B cell (primary cell): ENCODE results near the gene BCL11A.

Source experiments
- EZH2 ChIP-seq: IDR thresholded peaks from 2 replicates; pipeline ENCODE4 v1.6.1; 2012; ENCODE audit warnings: borderline replicate concordance, low read depth, mild to moderate bottlenecking, moderate library complexity, low read length; ENCODE audit not compliant: insufficient read depth, poor library complexity, severe bottlenecking
- TF ChIP-seq, protein P1 (sequence below): fragments of 200-600 bp; IDR thresholded peaks from one replicate; pipeline ENCODE4 v1.8.0; 2022; ENCODE audit warnings: antibody characterized with exemption, mild to moderate bottlenecking

DNA sequence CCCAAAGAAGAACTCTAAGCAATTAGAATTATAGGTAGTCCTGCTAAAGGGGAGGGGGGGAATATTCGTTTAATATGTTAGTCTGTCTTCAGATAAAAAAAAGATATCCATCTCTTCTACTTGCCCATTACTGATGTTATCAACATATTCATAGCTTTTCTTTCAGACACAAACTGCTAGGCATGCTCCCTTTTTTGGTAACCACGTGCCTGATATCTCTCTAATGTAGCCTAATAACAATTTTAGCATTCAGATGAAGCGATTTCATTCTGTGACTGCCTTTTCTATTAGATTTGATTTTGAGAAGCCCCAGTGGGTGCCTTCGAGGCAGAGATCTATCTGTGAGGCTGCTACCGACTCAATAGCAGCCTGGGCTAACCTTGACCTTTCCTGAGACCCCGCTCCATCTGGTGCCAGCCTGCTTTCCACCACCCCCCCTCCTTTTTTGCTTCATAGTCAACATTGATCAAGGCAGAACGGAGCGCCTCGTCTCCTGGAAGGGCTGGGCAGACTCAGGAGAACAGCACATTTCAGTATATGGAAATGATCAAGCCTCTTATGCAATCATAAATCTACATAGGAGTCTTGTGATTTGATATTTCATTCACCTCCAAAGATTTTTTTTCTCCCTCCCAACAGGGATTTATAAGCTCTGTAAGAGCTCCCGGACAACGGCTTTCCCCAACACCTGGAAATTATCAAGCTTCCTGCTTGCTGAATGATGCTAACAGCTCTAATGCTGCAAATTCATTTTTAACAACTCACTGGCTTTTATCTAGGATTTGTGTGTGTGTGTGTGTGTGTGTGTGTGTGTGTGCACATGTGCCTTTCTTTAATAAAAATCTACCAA is 14.7 kb upstream of the BCL11A start:
- TF ChIP-seq, protein P1, sequence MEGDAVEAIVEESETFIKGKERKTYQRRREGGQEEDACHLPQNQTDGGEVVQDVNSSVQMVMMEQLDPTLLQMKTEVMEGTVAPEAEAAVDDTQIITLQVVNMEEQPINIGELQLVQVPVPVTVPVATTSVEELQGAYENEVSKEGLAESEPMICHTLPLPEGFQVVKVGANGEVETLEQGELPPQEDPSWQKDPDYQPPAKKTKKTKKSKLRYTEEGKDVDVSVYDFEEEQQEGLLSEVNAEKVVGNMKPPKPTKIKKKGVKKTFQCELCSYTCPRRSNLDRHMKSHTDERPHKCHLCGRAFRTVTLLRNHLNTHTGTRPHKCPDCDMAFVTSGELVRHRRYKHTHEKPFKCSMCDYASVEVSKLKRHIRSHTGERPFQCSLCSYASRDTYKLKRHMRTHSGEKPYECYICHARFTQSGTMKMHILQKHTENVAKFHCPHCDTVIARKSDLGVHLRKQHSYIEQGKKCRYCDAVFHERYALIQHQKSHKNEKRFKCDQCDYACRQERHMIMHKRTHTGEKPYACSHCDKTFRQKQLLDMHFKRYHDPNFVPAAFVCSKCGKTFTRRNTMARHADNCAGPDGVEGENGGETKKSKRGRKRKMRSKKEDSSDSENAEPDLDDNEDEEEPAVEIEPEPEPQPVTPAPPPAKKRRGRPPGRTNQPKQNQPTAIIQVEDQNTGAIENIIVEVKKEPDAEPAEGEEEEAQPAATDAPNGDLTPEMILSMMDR: no peak
- no peak for TF ChIP-seq EZH2
